IPS-NIHi11 (cell line): ENCODE data around the gene GOLM1.
"Not testable (repeated sequence)": the region's sequence is repeated elsewhere in the genome, so short reads cannot be mapped to it uniquely, and the experiment has no call there.

ENCODE experiments used
- DNase-seq: peaks from one replicate; pipeline ENCODE4 v3.0.0; 2012; ENCODE audit warnings: mixed read lengths, low spot score

GOLM1 gene

DNA sequence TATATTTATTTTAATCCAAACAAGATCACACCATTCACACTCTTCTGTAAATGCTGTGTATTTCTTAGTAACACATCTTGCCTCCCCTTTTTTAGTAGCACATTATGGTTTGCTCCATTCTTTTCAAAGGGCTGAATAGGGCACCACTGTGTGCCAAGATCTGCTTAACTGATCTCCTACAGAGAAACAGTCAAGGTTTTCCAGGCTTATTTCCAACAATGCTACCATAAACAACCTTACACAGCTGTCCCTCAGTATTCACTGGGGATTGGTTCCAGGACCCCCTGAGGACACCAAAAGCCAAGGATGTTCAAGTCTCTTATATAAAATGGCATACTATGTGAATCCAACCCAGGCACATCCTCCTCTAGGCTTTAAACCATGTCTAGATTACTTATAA is 16.5 kb downstream of the GOLM1 start:
- no peak for DNase-seq

DNA sequence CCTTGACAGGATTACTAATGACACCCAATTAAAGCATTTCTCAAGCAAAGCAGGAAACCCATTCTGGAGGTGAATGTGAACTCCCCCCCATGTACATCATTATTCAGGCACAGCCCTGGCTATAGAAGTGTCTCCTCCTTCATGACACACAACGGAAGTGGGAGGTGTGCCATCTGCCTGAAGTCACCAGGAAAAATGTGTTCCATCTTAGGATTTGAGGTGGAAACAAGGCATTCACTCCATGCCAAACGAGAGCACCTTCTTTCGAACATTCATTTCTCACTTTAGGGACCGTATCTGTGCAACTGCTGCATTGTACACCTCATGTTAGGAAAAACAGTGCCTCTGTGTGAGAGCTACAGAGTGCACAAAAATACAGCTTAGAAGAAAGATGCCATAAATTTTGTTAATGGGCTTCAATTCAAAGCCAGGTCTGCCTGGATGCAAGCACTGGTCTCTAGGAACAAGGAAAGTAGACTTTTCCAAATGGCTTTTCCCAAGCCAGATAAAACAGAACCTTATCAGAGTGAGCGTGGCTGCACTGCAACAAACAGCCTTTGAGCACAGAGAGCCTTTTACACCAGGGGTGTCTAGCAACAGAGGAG is 19.4 kb downstream of the GOLM1 start:
- DNase-seq: no peak

DNA sequence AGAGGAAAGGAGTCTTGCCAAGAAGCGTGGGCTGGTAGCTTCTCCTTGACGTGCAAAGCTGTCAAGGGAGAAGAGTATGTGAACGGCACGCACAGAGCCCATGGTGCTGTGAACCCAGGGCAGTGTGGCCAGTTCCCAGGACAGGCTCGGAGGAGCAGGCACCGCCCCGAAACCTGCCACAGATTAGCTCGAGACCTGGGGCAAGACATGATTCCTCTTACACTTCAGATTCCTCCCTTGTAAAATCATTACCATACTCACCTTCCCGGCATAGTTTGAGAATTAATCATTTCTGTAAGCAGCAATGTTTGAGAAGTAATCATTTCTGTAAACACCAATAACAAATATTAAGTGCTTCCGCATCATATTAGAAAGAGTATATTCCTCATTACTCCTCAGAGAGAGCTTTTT is 19.9 kb downstream of the GOLM1 start:
- DNase-seq: no peak

DNA sequence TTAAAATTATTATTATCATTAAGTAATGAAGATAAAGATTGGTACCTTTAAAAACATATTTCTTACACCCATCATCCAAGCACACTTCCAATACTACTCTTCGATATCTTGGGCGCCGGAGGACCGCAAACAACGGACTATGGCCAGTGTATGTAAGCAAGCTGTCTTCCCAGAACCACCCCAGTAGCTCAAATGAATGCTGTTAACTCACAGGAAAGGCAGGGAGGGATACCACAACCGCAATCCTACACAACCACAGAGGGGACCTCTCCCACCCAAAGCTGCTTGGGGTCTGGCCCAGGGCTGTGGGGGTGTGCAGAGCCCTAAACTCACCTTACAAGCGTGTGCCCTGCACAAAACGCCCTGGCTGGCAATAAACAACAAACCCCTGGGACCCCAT is 20.6 kb downstream of the GOLM1 start:
- DNase-seq: no peak

DNA sequence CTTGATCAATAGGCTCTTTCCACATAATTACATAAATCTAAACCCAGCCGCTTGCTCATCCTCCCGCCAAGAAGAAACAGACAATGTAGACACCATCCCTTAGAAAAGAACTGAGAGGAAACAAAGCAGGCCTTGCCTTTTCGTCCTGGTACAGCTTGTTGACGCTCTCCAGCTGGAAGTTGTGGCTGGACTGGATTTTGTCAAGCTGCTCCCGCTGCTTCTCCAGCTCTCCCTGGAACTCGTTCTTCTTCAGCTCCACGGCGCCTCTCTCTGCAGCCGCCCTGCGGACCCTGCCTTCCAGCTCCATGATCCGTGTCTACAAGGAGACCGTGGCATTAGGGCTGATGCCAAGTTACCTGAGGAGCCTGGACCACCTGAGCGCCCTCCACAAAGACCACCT is 22.1 kb downstream of the GOLM1 start:
- DNase-seq: no peak

DNA sequence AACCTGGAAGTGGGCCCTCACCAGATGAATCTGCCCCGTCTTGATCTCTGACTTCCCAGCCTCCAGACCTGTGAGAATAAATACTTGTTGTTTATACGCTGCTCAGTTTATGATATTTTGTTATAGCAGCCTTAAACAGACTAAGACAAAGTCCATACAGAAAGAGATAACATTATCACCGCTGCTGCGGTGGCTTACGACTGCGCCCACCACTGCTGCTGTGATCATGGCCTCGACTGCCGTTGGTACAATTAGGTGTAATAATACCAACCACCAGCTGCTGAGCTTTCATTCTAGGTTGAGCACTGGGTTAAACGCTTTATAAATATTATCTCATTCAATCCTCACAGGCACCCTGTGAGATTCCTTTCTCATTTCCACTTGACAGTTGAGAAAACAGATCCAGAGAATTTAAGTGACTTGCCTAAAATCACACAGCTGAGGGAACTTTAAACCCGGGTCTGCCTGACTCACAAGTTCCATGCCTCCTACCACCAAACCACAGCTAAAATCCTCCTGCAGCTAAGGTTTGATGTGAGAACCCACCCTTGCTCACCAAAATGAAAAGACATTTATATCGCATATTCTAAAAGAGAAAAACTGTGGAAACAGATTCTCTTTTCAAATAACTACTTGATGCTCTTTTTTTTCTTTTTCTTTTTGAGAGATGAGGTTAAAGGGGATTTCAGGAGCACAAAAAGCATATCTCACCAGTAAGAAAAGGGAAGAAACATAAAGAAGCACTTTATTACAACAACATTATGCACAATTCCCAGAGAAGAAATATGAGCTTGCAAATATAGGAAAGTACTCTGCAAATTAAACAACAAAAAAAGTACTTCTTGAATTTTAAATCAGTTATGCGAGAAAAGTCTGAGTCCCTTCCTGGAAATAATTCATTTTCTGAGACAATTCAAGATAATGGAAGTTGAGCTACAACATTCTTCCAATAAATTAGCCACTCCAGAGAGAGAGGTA is 23.9 kb downstream of the GOLM1 start:
- no peak for DNase-seq

DNA sequence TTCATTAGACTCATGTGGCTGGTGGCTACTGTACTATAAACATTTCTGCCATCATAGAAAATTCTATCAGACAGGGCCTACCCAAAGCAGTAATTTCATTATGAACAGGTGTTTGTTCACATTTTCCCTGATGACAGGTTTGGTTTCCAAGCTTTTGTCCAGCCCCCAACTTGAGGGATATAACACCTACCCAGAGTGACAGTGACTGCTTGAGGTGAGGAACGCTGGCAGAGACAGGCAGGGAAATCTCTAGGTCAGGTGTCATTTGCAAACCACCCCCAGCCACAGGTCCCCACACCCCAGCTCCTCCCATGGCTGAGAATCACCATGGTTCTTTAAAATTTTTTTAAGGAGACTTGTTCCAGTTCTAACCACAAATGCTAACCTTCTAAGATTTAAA is 25.5 kb downstream of the GOLM1 start:
- no peak for DNase-seq

DNA sequence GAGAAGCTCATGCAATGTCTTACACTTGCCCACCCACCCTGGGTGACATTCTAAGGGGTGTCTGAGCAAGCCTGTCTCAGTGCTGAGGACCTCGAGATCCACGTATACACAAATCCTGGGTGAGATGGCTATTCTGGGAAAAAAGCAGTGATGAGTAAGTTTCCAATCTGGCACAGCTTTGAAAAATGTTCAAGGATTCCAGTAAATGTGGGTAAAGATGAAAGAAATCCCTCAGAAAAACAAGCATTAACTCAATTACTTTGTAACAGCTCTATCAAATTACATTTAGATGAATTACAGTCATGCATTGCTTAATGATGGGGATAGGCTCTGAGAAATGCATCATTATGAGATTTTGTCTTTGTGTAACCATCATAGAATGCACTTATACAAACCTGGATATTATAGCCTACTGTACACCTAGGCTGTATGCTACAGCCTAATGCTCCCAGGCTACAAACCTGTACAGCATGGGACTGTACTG is 26.9 kb downstream of the GOLM1 start:
- DNase-seq: no peak

DNA sequence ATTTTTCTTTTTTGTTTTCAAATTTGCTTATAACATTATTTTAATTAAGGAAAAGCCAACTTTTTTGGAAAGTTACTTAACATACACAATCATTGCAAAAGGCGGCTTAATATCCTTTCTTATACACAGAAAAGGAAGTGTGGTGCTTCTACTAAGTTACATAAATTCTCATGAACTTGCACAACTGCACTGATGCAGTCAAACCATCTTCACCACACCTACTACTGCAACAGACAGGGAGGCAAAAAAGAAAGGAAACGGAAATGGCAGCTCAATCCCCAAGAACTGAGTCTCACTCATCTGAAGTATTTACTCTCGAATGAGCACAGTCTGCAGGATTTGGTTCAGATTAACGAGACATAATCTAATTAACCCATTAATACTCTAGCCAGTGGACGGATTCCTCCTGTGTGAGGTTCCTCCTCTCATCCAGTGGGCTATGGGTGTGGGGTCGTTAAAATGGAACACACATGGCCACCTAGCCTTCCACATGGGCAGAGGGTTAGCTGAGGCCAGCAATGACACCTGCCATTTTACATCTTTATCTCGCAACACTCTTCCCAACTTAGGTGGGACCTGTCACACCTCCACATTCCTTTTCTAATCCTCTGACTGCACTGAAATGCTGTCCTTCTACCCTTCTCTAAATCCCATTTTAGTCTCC is 30.0 kb downstream of the GOLM1 start:
- DNase-seq: no peak

DNA sequence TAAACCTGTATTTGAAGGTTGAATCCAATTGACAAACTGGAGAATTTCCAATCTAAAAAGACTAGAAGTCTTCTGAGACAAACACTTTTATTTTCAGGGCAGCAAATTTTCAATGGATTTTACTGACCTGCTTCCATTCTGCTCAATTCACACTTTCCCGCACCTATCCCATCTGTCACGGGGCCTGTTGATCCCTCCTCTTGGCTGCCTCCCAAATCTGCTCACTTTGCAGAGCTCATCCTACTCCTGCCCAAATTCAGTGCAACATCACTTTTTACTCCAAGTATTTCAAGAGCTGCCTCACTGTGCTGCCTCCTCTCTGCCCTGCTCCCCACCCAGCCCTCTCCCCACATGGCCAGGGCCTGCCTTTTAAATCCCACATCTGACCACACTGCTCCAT is 35.1 kb downstream of the GOLM1 start:
- DNase-seq: no peak

DNA sequence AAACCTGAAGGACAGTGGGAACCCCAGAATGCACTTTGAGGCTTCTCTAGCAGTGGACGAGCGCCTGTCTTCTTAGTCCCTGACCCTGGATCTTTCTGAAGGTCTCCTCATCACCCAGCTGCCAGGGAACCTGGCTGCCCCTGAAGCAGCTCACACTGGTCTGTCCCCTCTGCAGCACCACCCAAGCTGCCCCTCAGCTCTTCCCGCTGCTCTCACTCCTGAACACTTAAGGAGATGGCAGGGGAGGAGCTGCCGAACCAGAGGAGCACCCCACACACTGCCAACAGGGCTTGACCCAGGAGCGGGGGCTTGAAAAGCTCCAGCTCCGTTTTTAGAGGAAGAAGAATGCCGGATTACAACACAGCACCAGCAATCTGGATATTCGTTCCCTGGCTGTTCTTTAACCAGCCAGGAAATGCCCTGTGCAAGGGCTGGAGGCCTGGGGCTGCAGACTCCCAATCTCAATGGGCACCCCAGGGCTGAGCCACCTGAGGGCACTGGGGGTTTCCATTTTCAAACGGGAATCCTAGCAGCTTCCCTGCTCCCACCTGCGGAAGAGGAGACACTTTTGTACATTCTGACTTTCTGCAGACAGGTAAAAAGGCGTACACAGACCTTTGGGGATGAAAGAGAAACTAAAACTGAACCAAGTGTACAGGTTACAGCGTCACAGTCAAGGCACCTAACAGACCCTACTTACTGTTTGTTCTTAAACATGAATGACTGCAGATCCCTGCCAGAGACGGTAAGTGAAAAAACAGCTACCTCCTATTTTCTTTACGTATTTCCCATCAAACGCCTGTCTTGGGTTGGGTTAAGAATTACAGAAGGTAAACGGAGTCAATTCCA is 36.3 kb downstream of the GOLM1 start:
- no peak for DNase-seq

DNA sequence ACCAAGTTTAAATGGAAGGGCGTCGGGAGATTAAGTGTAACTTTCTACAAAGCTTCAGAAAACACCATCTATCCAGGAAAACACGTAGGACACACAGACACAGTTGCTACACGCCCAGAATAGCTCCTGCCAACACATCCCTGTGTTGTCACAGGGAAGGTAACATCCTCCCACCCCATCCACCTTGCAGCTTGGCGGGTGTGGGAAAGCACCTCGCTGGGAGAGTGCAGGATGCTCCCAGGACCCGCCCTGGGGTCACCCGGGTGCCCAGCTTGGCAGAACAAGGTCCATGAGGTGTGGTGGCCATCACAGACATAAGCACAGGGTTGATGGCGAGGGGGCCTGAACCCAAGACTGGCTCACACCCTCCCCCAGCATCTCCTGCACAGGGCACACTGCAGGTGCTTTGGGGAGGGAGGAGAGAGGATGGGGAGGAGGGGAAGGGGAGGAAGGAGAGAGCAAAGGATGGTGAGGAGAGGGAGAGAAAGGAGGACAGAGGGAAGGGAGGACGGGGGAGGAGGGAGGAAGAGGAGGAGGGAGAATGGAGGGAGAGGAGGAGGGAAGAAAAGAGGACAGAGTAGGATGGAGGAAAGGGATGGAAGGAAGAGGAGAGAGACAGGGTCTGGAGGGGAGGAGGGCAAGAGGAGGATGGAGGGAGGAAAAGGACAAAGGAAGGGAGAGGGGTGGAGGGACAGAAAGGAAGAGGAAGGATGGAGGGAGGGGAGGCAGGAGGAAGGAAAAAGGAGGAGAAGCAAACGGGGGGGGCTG is 37.2 kb downstream of the GOLM1 start:
- DNase-seq: no peak

DNA sequence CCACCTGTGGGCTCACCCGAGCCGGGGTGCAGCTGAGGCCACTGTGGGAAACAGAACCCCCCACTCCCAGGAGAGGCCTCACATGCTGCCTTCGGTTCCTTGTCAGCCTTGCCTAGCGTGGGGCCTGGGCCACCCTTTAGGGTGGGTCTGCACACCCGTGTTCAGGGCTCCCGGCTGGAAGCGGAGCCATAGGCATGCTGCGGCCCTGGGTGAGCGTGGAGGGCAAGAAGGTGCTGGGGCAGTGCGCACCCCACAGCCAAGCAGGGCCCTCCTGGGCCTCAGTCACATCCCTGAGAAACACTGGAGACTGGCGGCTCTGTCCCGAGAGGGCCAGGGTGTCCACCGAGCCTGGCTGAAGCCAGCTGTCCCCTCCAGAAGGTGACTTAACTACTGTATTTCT is 41.9 kb downstream of the GOLM1 start:
- no peak for DNase-seq

DNA sequence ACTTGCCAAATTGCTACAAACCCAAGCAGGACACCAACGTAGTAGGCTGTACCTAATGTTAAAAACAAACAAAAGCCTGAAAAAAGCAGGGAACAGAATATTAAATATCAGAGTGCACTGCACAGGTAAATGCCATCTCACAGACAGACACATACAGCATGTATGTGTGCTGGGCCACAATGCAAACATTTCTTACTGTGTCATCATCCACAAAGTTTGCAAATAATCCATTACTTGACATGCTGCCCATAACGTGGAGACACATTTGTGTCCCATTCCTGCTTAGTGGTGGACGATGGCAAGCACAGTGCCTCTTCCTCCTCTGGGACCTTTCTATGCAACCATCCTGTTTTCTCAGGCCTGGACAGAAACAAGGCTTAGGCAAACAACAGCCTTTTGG is 44.7 kb downstream of the GOLM1 start:
- DNase-seq: no peak

DNA sequence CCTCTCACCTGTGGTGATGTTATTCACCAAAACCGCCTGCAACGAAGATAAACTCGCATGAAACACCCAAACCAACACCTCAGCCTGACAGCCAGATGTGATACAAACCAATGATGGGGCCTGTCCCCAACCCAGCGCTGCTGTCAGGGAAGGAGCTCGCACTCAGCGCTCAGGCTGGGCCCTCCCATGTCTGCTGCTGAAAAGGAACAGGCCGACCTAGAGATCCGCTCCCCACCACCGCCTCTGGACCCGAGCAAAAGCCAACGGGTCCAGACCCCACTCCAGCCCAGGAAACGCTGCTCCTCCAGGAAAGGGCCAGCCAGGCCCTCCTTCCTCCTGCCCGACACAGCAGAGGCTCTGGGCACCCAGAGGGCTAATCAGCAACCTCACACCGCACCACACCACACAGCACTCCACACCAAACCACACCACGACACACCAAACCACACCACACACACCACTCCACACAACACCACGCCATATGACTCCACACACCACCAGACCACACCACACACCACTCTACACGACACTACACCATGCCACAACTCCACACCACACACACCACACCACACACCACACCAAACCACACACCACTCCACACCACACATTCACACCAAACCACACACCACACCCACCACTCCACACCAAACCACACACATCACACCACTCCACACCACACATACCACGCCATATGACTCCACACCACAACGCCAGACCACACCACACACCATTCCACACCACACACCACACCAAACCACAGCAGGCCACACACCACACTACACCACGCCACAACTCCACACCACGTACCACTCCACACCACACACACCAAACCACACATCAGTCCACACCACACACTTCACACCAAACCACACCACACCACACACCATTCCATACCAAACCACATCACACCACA is 46.5 kb downstream of the GOLM1 start:
- DNase-seq: no peak

DNA sequence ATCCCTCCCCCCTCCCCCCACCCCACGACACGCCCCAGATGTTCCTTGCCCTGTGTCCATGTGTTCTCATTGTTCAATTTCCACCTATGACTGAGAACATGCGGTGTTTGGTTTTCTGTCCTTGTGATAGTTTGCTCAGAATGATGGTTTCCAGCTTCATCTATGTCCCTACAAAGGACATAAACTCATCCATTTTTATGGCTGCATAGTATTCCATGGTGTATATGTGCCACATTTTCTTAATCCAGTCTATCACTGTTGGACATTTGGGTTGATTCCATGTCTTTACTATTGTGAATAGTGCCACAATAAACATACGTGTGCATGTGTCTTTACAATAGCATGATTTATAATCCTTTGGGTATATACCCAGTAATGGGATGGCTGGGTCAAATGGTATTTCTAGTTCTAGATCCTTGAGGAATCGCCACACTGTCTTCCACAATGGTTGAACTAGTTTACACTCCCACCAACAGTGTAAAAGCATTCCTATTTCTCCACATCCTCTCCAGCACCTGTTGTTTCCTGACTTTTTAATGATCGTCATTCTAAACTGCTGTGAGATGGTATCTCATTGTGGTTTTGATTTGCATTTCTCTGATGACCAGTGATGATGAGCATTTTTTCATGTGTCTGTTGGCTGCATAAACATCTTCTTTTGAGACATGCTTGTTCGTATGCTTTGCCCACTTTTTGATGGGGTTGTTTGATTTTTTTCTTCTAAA is 51.2 kb downstream of the GOLM1 start:
- not testable (repeated sequence) for DNase-seq

DNA sequence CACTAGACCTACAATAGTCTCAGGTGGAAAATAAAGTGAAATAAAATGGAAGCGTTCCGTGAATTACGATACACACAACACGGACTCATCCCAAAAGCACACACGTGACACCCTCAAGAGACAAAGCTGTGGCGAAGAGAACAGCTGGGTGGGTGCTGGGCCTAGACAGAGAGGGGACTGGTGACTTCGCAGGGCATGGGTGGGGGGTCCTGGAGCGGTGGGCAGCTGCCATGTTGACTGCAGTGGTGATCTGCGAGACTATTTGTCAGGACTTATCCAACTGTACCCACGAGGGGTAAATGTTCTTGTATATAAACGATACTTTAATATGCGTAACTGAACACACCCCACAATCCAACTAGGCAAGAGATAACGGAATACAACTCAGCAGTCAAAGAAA is 52.0 kb downstream of the GOLM1 start:
- no peak for DNase-seq

DNA sequence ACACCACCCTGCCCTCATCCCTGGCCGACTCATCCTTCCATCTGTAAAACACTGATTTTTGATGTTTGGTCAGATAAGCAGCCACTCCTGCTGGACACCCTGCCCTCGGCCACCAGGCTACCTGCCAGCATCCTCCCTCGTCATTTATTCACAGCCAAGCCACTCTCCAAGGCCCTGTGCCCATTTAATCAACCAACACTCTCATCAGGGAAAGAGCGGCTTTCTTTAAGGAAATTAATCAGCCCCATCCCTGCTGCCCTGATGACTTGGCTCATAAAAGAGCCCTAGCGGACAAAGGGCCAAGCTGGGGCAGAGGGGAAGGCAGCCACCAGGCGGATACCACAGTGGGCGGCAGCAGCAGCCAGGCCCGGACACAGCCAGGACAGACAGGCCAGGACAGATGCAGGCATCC is 52.4 kb downstream of the GOLM1 start:
- no peak for DNase-seq

DNA sequence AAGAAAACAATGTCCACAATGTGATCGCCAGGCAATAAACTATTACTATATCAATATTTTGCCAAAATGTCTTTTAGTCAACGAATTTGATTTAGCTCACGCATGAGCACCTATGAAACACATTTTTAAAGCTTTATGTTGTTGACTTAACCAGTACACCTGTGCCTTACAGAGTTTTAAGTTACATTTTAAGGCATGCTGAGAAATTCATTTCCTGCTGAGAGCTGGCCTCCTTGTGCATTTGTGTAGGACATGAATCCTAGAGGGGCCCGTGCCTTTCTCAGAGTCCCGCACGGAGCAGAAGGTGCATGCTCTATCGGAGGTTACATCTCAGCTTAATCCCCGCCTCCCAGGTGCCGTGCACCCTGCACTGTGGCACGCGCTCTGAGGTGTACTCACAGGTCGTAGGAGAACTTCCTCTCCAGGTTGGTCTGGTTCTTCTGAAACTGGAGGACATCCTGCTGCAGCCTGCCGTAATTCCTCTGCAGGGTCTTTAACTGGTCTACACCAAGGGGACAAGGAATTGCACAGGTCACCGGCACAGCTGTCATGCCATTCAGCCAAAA is 53.2 kb downstream of the GOLM1 start:
- peak; percentile 44 for DNase-seq
